GM10248 (cell line): ENCODE results near the gene RBM19.

Source experiments
- CTCF ChIA-PET: fragments of 300-600 bp; sonication (Branson Sonifier 250); formaldehyde crosslinking; extraction: SDS; loops from one replicate; lab custom pipeline; 2021; ENCODE audit warnings: antibody characterized with exemption; lab: Yijun Ruan, JAX
- POLR2A ChIA-PET: fragments of 350-650 bp; sonication (Branson Sonifier 250); formaldehyde crosslinking; extraction: SDS; loops from one replicate; lab custom pipeline; 2020; ENCODE audit warnings: antibody characterized with exemption; lab: Yijun Ruan, JAX
- DNase-seq: peaks from one replicate; pipeline ENCODE4 v3.0.0; 2012; ENCODE audit errors: extremely low spot score
- TF ChIP-seq, protein P1 (sequence below): IDR thresholded peaks from 2 replicates; pipeline ENCODE4 v1.5.1; 2012; ENCODE audit warnings: mild to moderate bottlenecking, low read depth; ENCODE audit errors: extremely low read depth, missing control alignments, control extremely low read depth

Gene RBM19

DNA sequence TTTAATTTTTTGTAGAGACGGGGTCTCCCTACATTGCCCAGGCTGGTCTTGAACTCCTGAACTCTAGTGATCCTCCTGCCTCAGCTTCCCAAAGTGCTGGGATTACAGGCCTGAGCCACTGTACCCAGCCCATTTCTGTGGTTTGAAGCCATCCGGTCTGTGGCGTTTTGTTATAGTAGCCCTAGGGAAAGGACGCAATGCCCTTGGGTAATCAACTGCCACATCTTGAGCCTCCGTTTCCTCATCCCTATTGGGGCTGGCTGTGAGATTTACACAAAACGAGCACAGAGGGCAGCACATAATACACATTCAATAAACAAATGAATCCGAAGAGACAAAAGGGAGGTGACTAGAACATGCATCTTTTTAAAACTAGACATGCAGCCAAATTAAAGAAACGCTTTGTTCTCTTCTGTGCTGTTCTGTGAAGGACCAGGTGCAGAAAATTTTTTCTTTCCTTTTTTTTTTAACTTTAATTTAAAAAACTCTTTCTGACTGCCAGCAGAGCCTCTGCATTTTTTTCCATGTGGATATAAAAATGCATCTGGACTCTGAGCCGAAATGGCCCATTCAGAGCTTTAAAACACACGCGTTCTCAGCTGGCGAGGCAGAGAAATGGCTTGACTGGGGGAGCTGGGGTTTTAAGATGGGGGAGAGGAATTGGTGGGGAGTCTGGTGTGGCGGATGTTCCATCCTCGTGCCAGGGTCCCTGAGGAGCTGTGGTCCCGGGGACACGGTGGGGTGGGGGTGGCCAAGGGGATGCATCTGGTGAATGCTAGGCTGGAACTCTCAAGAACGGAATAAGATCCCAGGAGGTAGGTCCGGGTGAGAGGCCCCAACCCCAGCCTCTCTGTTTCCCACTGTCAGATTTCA, 119.0 kb downstream of the RBM19 start:
- TF ChIP-seq, protein P1, sequence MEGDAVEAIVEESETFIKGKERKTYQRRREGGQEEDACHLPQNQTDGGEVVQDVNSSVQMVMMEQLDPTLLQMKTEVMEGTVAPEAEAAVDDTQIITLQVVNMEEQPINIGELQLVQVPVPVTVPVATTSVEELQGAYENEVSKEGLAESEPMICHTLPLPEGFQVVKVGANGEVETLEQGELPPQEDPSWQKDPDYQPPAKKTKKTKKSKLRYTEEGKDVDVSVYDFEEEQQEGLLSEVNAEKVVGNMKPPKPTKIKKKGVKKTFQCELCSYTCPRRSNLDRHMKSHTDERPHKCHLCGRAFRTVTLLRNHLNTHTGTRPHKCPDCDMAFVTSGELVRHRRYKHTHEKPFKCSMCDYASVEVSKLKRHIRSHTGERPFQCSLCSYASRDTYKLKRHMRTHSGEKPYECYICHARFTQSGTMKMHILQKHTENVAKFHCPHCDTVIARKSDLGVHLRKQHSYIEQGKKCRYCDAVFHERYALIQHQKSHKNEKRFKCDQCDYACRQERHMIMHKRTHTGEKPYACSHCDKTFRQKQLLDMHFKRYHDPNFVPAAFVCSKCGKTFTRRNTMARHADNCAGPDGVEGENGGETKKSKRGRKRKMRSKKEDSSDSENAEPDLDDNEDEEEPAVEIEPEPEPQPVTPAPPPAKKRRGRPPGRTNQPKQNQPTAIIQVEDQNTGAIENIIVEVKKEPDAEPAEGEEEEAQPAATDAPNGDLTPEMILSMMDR = no peak
- DNase-seq = no peak
- CTCF ChIA-PET = interaction anchor here (1.1 kb wide), 1 partner anchor 20 kb away, joined by 3 read pairs; no protein-coding TSS in a partner anchor
- POLR2A ChIA-PET = no interaction called here

DNA sequence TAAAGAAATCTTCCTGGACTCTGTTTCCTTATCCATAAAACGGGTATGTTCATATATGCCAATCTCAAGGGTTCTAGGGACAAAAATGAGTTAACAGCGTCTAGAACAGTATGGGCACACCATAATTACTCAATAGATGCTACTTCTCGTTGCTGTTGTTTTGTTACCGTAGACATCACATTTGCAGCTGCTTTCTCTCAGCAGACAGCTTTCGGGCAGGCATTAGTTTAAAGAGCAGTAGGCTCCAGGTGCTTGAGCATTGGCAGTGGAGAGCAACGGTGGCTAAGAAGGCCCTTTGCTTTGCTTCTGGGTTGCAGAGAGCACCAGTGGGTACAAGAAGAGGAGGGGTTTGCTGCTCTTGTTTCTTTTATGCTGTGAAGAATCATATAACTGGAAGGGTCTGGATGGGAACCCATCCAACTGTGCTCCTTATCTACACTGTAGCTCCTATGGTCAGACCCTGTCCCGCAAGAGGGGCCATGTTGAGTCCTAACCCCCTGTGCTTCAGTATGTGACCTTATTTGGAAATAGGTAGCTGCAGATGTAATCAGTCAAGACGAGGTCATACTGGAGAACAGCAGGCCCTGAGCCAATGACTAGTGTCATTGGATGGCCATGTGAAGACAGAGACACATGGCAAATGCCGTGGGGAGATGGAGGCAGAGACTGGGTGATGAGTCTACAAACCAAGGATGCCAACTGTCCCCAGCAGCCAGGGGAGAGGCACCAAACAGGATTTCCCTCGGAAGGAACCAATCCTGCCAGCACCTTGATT, 120.0 kb downstream of the RBM19 start:
- TF ChIP-seq, protein P1 = no peak
- DNase-seq = no peak
- POLR2A ChIA-PET = no interaction called here
- CTCF ChIA-PET = interaction anchor here (1.0 to 1.1 kb wide), 2 partner anchors 9 to 62 kb away, joined by 3 read pairs; no protein-coding TSS in a partner anchor

DNA sequence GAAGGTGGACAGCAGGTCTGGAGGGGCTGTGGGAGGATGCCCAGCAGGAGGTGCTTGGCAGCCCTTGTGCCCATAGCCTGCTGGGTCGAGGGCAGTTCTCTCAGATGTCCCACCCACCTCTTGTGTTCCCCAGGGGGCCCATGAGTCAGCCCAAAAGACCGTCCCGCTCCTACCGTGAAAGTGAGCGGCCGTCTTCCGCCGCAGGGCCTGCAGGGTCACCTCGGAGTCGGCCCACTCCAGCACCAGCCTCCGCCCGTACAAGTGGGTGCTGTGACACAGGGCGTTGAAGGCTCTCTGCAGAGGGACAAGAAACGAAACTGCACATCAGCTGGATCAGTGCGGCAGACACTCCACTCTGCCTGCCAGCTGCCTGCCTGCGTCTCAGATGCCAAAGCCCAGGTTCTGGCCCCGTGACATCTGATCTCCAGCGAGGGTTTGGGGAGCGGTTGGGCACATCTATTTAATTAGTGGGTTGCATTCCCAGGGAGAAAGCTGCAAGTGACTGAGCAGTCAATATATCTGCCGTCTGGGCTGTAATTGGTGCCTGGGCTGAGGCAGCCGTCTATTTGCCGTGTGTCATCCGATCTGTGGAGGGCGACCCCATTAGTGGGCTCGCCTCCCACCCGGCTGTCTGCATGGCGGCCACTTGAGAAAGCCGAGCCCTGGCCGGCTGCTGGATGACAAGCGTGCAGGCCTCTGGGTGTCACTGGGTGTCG, 121.5 kb downstream of the RBM19 start:
- CTCF ChIA-PET = interaction anchor here (1.1 kb wide), 1 partner anchor 63 kb away, joined by 3 read pairs; no protein-coding TSS in a partner anchor

DNA sequence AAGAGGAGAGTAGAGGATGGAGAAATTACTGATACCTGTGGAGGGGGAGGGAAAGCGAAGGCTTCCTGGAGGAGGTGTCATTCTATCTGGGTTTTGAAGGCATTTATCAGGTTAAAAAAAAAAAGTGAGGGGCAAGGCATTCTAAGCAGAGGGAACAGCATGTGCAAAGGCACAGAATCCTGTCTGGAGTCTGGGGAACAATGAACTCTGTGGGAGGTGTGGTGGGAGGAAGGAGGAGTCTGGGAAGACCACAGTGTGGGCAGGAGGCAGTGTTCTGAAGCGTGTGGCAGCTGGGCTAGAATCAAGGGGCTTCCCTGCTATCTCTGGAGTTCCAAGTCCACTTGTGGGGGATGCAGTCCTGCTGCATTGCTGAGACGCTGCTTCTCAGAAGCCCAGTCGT, 123.4 kb downstream of the RBM19 start:
- no peak for DNase-seq
- ChIA-PET POLR2A (no interaction called here), CTCF (no interaction called here)
- TF ChIP-seq, protein P1 = no peak

More for the DNA sequence above, 121.5 kb downstream of the RBM19 start:
- TF ChIP-seq, protein P1 = no peak
- DNase-seq = no peak
- POLR2A ChIA-PET = no interaction called here

DNA sequence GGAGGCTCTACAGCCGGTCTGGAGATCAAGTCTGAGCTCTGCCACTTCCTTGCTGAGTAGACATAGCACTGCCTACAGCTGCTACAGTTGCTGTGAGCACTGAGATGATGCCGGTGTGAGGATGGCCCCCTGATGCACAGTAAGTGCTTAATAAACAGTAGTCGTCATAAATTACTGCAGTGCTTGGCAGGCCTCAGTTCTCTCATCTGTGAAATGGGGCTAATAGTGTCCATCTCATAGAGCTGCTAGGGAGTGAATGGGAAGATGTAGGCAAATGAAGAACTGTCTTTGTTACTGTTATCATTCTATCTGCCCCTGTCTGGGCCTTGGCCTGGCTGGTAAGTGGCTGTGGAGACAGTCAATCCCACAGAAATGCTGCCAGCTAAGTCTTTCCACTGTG, 124.3 kb downstream of the RBM19 start:
- ChIA-PET POLR2A (no interaction called here), CTCF (no interaction called here)
- TF ChIP-seq, protein P1 = no peak
- DNase-seq = no peak
